Panc1 (cell line): ENCODE measurements around the gene PLGRKT.
"Not testable (repeated sequence)": the region's sequence is repeated elsewhere in the genome, so short reads cannot be mapped to it uniquely, and the experiment has no call there.

Source experiments
- POLR2AphosphoS5 ChIP-seq: IDR thresholded peaks from 2 replicates; pipeline ENCODE4 v1.6.1; 2012; ENCODE audit warnings: mild to moderate bottlenecking, low read depth, low read length, moderate library complexity
- SIN3A ChIP-seq: IDR thresholded peaks from 2 replicates; pipeline ENCODE4 v1.6.1; 2012; ENCODE audit warnings: low read depth, mild to moderate bottlenecking, low read length, moderate library complexity, borderline replicate concordance; ENCODE audit not compliant: insufficient read depth
- TF ChIP-seq, protein P1 (sequence below): fragments of 450-650 bp; IDR thresholded peaks from 2 replicates; pipeline ENCODE4 v1.5.1; 2017; ENCODE audit warnings: mild to moderate bottlenecking
- TF ChIP-seq, protein P2 (sequence below), 2 experiments: IDR thresholded peaks; 2 replicates each; pipeline ENCODE4 v1.6.1; 2011 to 2012; ENCODE audit warnings: low read depth in 2 of 2, control low read depth in 1 of 2, low read length in 1 of 2, mild to moderate bottlenecking in 1 of 2, moderate library complexity in 1 of 2; ENCODE audit not compliant: insufficient read depth in 1 of 2

DNA sequence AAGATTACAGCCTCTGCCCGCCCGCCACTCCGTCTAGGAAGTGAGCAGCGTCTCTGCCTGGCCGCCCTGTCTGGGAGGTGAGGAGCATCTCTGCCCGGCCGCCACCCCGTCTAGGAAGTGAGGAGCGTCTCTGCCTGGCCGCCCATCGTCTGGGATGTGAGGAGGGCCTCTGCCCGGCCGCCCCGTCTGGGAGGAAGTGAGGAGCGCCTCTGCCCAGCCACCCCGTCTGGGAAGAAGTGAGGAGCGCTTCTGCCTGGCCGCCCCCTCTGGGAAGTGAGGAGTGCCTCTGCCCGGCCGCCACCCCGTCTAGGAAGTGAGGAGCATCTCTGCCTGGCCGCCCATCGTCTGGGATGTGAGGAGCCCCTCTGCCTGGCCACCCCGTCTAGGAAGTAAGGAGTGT lies 4.8 kb downstream of the PLGRKT start:
- TF ChIP-seq, protein P1, sequence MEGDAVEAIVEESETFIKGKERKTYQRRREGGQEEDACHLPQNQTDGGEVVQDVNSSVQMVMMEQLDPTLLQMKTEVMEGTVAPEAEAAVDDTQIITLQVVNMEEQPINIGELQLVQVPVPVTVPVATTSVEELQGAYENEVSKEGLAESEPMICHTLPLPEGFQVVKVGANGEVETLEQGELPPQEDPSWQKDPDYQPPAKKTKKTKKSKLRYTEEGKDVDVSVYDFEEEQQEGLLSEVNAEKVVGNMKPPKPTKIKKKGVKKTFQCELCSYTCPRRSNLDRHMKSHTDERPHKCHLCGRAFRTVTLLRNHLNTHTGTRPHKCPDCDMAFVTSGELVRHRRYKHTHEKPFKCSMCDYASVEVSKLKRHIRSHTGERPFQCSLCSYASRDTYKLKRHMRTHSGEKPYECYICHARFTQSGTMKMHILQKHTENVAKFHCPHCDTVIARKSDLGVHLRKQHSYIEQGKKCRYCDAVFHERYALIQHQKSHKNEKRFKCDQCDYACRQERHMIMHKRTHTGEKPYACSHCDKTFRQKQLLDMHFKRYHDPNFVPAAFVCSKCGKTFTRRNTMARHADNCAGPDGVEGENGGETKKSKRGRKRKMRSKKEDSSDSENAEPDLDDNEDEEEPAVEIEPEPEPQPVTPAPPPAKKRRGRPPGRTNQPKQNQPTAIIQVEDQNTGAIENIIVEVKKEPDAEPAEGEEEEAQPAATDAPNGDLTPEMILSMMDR = not testable (repeated sequence)
- not testable (repeated sequence) for TF ChIP-seq POLR2AphosphoS5, SIN3A
- TF ChIP-seq, protein P2, sequence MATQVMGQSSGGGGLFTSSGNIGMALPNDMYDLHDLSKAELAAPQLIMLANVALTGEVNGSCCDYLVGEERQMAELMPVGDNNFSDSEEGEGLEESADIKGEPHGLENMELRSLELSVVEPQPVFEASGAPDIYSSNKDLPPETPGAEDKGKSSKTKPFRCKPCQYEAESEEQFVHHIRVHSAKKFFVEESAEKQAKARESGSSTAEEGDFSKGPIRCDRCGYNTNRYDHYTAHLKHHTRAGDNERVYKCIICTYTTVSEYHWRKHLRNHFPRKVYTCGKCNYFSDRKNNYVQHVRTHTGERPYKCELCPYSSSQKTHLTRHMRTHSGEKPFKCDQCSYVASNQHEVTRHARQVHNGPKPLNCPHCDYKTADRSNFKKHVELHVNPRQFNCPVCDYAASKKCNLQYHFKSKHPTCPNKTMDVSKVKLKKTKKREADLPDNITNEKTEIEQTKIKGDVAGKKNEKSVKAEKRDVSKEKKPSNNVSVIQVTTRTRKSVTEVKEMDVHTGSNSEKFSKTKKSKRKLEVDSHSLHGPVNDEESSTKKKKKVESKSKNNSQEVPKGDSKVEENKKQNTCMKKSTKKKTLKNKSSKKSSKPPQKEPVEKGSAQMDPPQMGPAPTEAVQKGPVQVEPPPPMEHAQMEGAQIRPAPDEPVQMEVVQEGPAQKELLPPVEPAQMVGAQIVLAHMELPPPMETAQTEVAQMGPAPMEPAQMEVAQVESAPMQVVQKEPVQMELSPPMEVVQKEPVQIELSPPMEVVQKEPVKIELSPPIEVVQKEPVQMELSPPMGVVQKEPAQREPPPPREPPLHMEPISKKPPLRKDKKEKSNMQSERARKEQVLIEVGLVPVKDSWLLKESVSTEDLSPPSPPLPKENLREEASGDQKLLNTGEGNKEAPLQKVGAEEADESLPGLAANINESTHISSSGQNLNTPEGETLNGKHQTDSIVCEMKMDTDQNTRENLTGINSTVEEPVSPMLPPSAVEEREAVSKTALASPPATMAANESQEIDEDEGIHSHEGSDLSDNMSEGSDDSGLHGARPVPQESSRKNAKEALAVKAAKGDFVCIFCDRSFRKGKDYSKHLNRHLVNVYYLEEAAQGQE (IDR thresholded peaks at IDR 0.05; ENCODE audit: insufficient read depth in 1 of 2, low read depth in 2 of 2, low read length in 1 of 2) = not testable (repeated sequence)
